WTC11 (cell line): ENCODE results near the gene HAPLN3. TPM values are rescaled to one million over a fixed set of nuclear protein-coding genes. Genes with fewer than 3 reads are reported as not detected.
A peak's percentile ranks its signal among the peaks of the same experiment; 100 is the strongest.

Experiments
- ATAC-seq: fragments of 200-7000 bp; cut with Tn5 transposase; 2 replicates; pipeline ENCODE4 v1.10.0; 2021; ENCODE audit warnings: mild to moderate bottlenecking, moderate library complexity
- CTCF ChIA-PET: fragments of 300-600 bp; sonication (Branson Sonifier 250); formaldehyde crosslinking; loops from one replicate; lab custom pipeline; 2021; ENCODE audit warnings: antibody characterized with exemption; lab: Charles Lee
- POLR2A ChIA-PET: fragments of 350-600 bp; sonication (Branson Sonifier 250); formaldehyde crosslinking; loops from one replicate; lab custom pipeline; 2021; ENCODE audit warnings: antibody characterized with exemption; lab: Charles Lee
- DNase-seq: peaks from one replicate; pipeline ENCODE4 v3.0.0; 2021; ENCODE audit warnings: low spot score
- H3K27ac Mint-ChIP-seq: 2 replicates; pipeline ENCODE4 v1.8.0; 2021; ENCODE audit warnings: mixed read lengths
- H3K27me3 Mint-ChIP-seq: 2 replicates; pipeline ENCODE4 v1.8.0; 2021; ENCODE audit warnings: low read depth, mild to moderate bottlenecking, moderate library complexity, mixed read lengths
- H3K36me3 Mint-ChIP-seq: 2 replicates; pipeline ENCODE4 v1.8.0; 2021; ENCODE audit warnings: mixed read lengths
- H3K4me1 Mint-ChIP-seq: 2 replicates; pipeline ENCODE4 v1.8.0; 2022; ENCODE audit warnings: mixed read lengths
- H3K4me3 Mint-ChIP-seq: 2 replicates; pipeline ENCODE4 v1.8.0; 2021; ENCODE audit warnings: mild to moderate bottlenecking, moderate library complexity, mixed read lengths
- H3K9me3 Mint-ChIP-seq: 2 replicates; pipeline ENCODE4 v1.8.0; 2021; ENCODE audit warnings: mixed read lengths
- AFF4 ChIP-seq: sonication (generic); formaldehyde crosslinking; IDR thresholded peaks from 2 replicates; pipeline ENCODE4 v1.8.1; 2023; ENCODE audit warnings: mild to moderate bottlenecking, missing genetic modification reagents, borderline replicate concordance
- ATF1 ChIP-seq: sonication (generic); formaldehyde crosslinking; IDR thresholded peaks from 2 replicates; pipeline ENCODE4 v1.8.1; 2023; ENCODE audit warnings: mild to moderate bottlenecking, moderate library complexity, missing genetic modification reagents
- ETV6 ChIP-seq: sonication (generic); formaldehyde crosslinking; IDR thresholded peaks from 2 replicates; pipeline ENCODE4 v1.8.1; 2022; ENCODE audit warnings: mild to moderate bottlenecking, missing genetic modification reagents
- PRRX2 ChIP-seq: fragments of 250-450 bp; sonication (Bioruptor Pico); IDR thresholded peaks from 2 replicates; pipeline ENCODE4 v1.8.0; 2021; ENCODE audit warnings: mild to moderate bottlenecking
- SMAD3 ChIP-seq: sonication (generic); formaldehyde crosslinking; IDR thresholded peaks from 2 replicates; pipeline ENCODE4 v1.8.0; 2022; ENCODE audit warnings: missing genetic modification reagents, mild to moderate bottlenecking, borderline replicate concordance
- SP1 ChIP-seq: sonication (generic); formaldehyde crosslinking; conservative IDR thresholded peaks from 2 replicates; pipeline ENCODE4 v1.8.1; 2022; ENCODE audit warnings: missing genetic modification reagents
- USF2 ChIP-seq: sonication (generic); formaldehyde crosslinking; IDR thresholded peaks from 2 replicates; pipeline ENCODE4 v1.8.1; 2023; ENCODE audit warnings: mild to moderate bottlenecking, missing genetic modification reagents, moderate library complexity
- ZNF423 ChIP-seq: fragments of 250-450 bp; sonication (Bioruptor Pico); IDR thresholded peaks from 2 replicates; pipeline ENCODE4 v2.1.2; 2022; ENCODE audit warnings: mild to moderate bottlenecking, moderate library complexity
- ZNF532 ChIP-seq: fragments of 250-450 bp; sonication (Bioruptor Pico); IDR thresholded peaks from 2 replicates; pipeline ENCODE4 v1.9.0; 2021; ENCODE audit warnings: mild to moderate bottlenecking, borderline replicate concordance
- total RNA-seq: library from RNA; stranded (reverse); gene quantifications from 3 replicates; pipeline ENCODE4 v1.2.3, GENCODE V29; 2021
- TF ChIP-seq, protein P1 (sequence below): fragments of 250-450 bp; sonication (Bioruptor Pico); IDR thresholded peaks from 2 replicates; pipeline ENCODE4 v1.8.0; 2021; ENCODE audit warnings: mild to moderate bottlenecking
- TF ChIP-seq, protein P2 (sequence below): sonication (generic); formaldehyde crosslinking; IDR thresholded peaks from 2 replicates; pipeline ENCODE4 v1.8.1; 2022; ENCODE audit warnings: missing genetic modification reagents, borderline replicate concordance

The HAPLN3 gene
- total RNA-seq, 1 experiment from 2014 or later = 50.6 TPM

- ChIA-PET CTCF (interaction anchor here (0.6 to 4.2 kb wide), 9 partner anchors 8 to 309 kb away, joined by 3 to 64 read pairs (median 3); no protein-coding TSS in a partner anchor), POLR2A (interaction anchor here (1.5 kb wide), 1 partner anchor 90 kb away, joined by 4 read pairs; no protein-coding TSS in a partner anchor)
- H3K4me3 Mint-ChIP-seq = no peak overlapping the region; the same call in 1 of the 2 replicates
- H3K27me3 Mint-ChIP-seq = 0 out of 2 replicates have a peak, but pooled peaks cover 2% of the 10 kb centered on the region
- H3K27ac Mint-ChIP-seq = peak overlapping the region; percentile 93
- DNase-seq = peak; percentile 53
- 0 out of 2 replicates have a peak, but pooled peaks have one; percentile 1 for ATAC-seq
- peaks cover 53% of the 10 kb centered on the region for H3K4me1 Mint-ChIP-seq
- H3K36me3 Mint-ChIP-seq = peaks cover 41% of the 10 kb centered on the region
- no peaks in the 10 kb centered on the region for H3K9me3 Mint-ChIP-seq
- TF ChIP-seq SP1 (CRISPR knock-in tag) = 0 out of 2 replicates have a peak, but pooled peaks have one; percentile 45
- TF ChIP-seq USF2 (CRISPR knock-in tag) = 0 out of 2 replicates have a peak, but pooled peaks have one; percentile 15
- peak; percentile 92 for TF ChIP-seq ZNF423 (CRISPR knock-in tag)
- TF ChIP-seq, protein P1, sequence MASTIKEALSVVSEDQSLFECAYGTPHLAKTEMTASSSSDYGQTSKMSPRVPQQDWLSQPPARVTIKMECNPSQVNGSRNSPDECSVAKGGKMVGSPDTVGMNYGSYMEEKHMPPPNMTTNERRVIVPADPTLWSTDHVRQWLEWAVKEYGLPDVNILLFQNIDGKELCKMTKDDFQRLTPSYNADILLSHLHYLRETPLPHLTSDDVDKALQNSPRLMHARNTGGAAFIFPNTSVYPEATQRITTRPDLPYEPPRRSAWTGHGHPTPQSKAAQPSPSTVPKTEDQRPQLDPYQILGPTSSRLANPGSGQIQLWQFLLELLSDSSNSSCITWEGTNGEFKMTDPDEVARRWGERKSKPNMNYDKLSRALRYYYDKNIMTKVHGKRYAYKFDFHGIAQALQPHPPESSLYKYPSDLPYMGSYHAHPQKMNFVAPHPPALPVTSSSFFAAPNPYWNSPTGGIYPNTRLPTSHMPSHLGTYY (CRISPR knock-in tag) = no peak
- no peak for TF ChIP-seq SMAD3 (CRISPR knock-in tag)
- 0 out of 2 replicates have a peak, but pooled peaks have one; percentile 28 for TF ChIP-seq ETV6 (CRISPR knock-in tag)
- TF ChIP-seq ATF1 (CRISPR knock-in tag) = no peak
- TF ChIP-seq ZNF532 (CRISPR knock-in tag) = peak; percentile 5; the same call in 1 of the 2 replicates
- TF ChIP-seq AFF4 (CRISPR knock-in tag) = peak; percentile 37; the same call in 1 of the 2 replicates
- TF ChIP-seq, all 79 proteins: peak for 6
Observed at GRCh38 chr15:88897456-88898194, 2.3 kb upstream of the HAPLN3 start.

DNA sequence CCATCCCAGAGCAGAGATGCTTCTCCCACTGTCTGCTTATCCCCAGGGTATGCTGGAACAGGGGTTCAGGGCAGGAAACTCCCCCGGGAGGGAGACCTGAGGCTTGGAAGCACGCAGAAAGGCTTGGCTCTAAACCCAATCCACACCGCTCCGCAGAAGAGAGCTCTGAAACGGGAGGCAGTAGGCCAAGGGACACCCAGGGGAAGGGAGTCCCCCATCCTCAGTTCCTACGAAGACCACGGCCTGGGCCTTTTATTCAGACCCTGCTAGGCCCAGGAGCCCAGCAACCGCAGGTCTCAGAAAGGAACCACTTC lies 1.8 kb upstream of the HAPLN3 start:
- H3K4me1 Mint-ChIP-seq = peaks cover 52% of the 10 kb centered on the region
- peaks cover 36% of the 10 kb centered on the region for H3K36me3 Mint-ChIP-seq
- POLR2A ChIA-PET = interaction anchor here (1.5 kb wide), 1 partner anchor 91 kb away, joined by 4 read pairs; no protein-coding TSS in a partner anchor
- CTCF ChIA-PET = interaction anchor here (0.6 to 4.2 kb wide), 6 partner anchors 8 to 123 kb away, joined by 3 to 64 read pairs (median 4); no protein-coding TSS in a partner anchor
- no peak overlapping the region for H3K27ac Mint-ChIP-seq
- 0 out of 2 replicates have a peak, but pooled peaks cover 2% of the 10 kb centered on the region for H3K27me3 Mint-ChIP-seq
- ATAC-seq (no peak), DNase-seq (no peak)
- H3K4me3 Mint-ChIP-seq = no peak overlapping the region
- H3K9me3 Mint-ChIP-seq = no peaks in the 10 kb centered on the region
- TF ChIP-seq PRRX2 (CRISPR knock-in tag) (0 out of 2 replicates have a peak, but pooled peaks have one; percentile 14), ZNF532 (CRISPR knock-in tag) (0 out of 2 replicates have a peak, but pooled peaks have one; percentile 13)
- TF ChIP-seq, protein P2, sequence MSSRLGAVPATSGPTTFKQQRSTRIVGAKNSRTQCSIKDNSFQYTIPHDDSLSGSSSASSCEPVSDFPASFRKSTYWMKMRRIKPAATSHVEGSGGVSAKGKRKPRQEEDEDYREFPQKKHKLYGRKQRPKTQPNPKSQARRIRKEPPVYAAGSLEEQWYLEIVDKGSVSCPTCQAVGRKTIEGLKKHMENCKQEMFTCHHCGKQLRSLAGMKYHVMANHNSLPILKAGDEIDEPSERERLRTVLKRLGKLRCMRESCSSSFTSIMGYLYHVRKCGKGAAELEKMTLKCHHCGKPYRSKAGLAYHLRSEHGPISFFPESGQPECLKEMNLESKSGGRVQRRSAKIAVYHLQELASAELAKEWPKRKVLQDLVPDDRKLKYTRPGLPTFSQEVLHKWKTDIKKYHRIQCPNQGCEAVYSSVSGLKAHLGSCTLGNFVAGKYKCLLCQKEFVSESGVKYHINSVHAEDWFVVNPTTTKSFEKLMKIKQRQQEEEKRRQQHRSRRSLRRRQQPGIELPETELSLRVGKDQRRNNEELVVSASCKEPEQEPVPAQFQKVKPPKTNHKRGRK (CRISPR knock-in tag) = no peak
